Mesenchymal stem cell (in vitro differentiated cells and primary cell): ENCODE results near the gene ADARB2.

Source experiments
- DNase-seq: peaks from one replicate; pipeline ENCODE4 v3.0.0-alpha.2; 2013
- H2AFZ ChIP-seq: one replicate; pipeline ENCODE4 v1.6.1; 2013; ENCODE audit warnings: low read depth, mild to moderate bottlenecking, control low read depth, inconsistent platforms, low read length, moderate library complexity
- H2AK5ac ChIP-seq: 2 replicates; pipeline ENCODE4 v1.6.1; 2013; ENCODE audit warnings: low read length, moderate library complexity, mild to moderate bottlenecking, inconsistent platforms; ENCODE audit not compliant: severe bottlenecking
- H2BK120ac ChIP-seq: one replicate; pipeline ENCODE4 v1.6.1; 2013; ENCODE audit warnings: low read depth, mild to moderate bottlenecking, inconsistent platforms, low read length, moderate library complexity
- H2BK12ac ChIP-seq, 2 experiments: one replicate each; pipeline ENCODE4 v1.6.1; 2013; ENCODE audit warnings: inconsistent platforms in 2 of 2, low read length in 2 of 2, mild to moderate bottlenecking in 2 of 2, moderate library complexity in 2 of 2, control low read depth in 1 of 2
- H2BK15ac ChIP-seq: one replicate; pipeline ENCODE4 v1.6.1; 2013; ENCODE audit warnings: mild to moderate bottlenecking, low read depth, inconsistent platforms; ENCODE audit not compliant: poor library complexity, severe bottlenecking
- H2BK5ac ChIP-seq: 2 replicates; pipeline ENCODE4 v1.6.1; 2013; ENCODE audit warnings: low read depth, mild to moderate bottlenecking, low read length, control low read depth, inconsistent platforms; ENCODE audit not compliant: poor library complexity, severe bottlenecking
- H3K14ac ChIP-seq, 2 experiments: one replicate each; pipeline ENCODE4 v1.6.1; 2013; ENCODE audit warnings: inconsistent platforms in 2 of 2, low read length in 2 of 2, control low read depth in 1 of 2, mild to moderate bottlenecking in 1 of 2, moderate library complexity in 1 of 2
- H3K18ac ChIP-seq, 2 experiments: one replicate each; pipeline ENCODE4 v1.6.1; 2013; ENCODE audit warnings: inconsistent platforms in 2 of 2, low read length in 2 of 2, control low read depth in 1 of 2, low read depth in 1 of 2, mild to moderate bottlenecking in 1 of 2
- H3K23ac ChIP-seq, 2 experiments: one replicate each; pipeline ENCODE4 v1.6.1; 2013; ENCODE audit warnings: inconsistent platforms in 2 of 2, low read length in 2 of 2, mild to moderate bottlenecking in 2 of 2, moderate library complexity in 2 of 2, control low read depth in 1 of 2
- H3K27ac ChIP-seq: 2 replicates; pipeline ENCODE4 v1.5.1; 2013; ENCODE audit warnings: mild to moderate bottlenecking, moderate library complexity, low read length, control low read depth, inconsistent platforms; ENCODE audit not compliant: poor library complexity, severe bottlenecking
- H3K27me3 ChIP-seq, 2 experiments: 2 replicates each; pipeline versions ENCODE4 v1.6.1 to v1.7.0; 2013; ENCODE audit warnings: low read length in 2 of 2, mild to moderate bottlenecking in 2 of 2, moderate library complexity in 2 of 2, control low read depth in 1 of 2, inconsistent platforms in 1 of 2; ENCODE audit not compliant: control insufficient read depth in 1 of 2, insufficient read depth in 1 of 2
- H3K36me3 ChIP-seq, 2 experiments: 2 replicates each; pipeline versions ENCODE4 v1.6.1 to v1.7.0; 2013; ENCODE audit warnings: low read length in 2 of 2, control low read depth in 1 of 2, inconsistent platforms in 1 of 2, low read depth in 1 of 2, mild to moderate bottlenecking in 1 of 2; ENCODE audit not compliant: insufficient read depth in 2 of 2, control insufficient read depth in 1 of 2
- H3K4ac ChIP-seq, 2 experiments: one replicate each; pipeline ENCODE4 v1.6.1; 2013; ENCODE audit warnings: inconsistent platforms in 2 of 2, low read length in 2 of 2, mild to moderate bottlenecking in 2 of 2, moderate library complexity in 2 of 2, control low read depth in 1 of 2, low read depth in 1 of 2
- H3K4me1 ChIP-seq: 2 replicates; pipeline ENCODE4 v1.6.1; 2013; ENCODE audit warnings: low read depth, low read length, control low read depth; ENCODE audit not compliant: control insufficient read depth, insufficient read depth
- H3K4me2 ChIP-seq: 2 replicates; pipeline ENCODE4 v1.6.1; 2013; ENCODE audit warnings: low read length, mild to moderate bottlenecking, inconsistent platforms; ENCODE audit not compliant: poor library complexity, severe bottlenecking
- H3K4me3 ChIP-seq, 2 experiments: 2 replicates each; pipeline versions ENCODE4 v1.5.1 to v1.7.0; 2013; ENCODE audit warnings: low read length in 2 of 2, mild to moderate bottlenecking in 2 of 2, control low read depth in 1 of 2, low read depth in 1 of 2; ENCODE audit not compliant: insufficient read depth in 1 of 2
- H3K79me1 ChIP-seq: replicated peaks from 2 replicates; pipeline ENCODE4 v1.6.1; 2013; ENCODE audit warnings: mild to moderate bottlenecking, control low read depth, low read length, inconsistent platforms; ENCODE audit not compliant: poor library complexity, severe bottlenecking
- H3K9ac ChIP-seq: 2 replicates; pipeline ENCODE4 v1.7.0; 2013; ENCODE audit warnings: mild to moderate bottlenecking, low read length, moderate library complexity
- H3K9me3 ChIP-seq: 2 replicates; pipeline ENCODE4 v1.7.0; 2013; ENCODE audit warnings: mild to moderate bottlenecking, low read length; ENCODE audit not compliant: control insufficient read depth
- H4K8ac ChIP-seq: one replicate; pipeline ENCODE4 v1.6.1; 2013; ENCODE audit warnings: inconsistent platforms, mild to moderate bottlenecking, low read length, moderate library complexity
- H4K91ac ChIP-seq: one replicate; pipeline ENCODE4 v1.6.1; 2013; ENCODE audit warnings: mild to moderate bottlenecking, low read length, inconsistent platforms
- WGBS: methylation state at CpG from one replicate; pipeline ENCODE4 v1.1.7; 2013; ENCODE audit warnings: mixed read lengths; 5-methylcytosine and 5-hydroxymethylcytosine counted together

Gene ADARB2

DNA sequence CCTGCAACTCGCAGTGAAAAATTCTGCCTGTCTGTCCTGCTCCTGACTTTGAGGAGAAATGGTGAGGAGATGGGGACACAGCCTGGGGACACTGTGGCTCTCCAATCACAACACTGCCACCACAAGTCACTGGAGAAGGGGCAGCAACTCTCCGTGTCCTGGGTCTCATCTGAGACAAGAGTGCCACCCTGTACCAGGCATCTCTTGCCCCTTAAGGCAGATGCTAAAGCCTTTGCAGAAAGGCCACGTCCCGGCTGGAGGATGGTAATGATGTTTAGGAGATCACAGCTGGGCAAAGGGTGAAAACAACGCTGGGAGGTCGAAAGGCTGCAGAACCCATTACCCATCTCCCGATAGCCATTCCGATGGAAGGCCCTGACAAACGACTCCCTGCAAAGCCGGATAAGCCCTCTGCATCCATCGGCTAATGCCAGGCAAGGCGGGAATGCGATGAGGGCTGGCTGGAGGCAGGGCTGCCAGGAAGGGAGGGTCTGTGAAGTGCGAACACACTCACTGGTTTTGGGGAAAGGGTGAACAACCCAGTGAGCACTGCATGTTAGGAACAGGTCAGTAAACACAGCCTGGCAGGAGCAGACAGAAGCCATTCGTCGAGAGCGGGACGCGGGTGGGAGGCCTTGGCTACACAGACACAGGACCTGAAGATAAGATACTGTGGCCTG is 190.8 kb downstream of the ADARB2 start:
- Histone ChIP-seq H3K4ac (no peak overlapping the region), H2BK12ac (no peak overlapping the region), H2AFZ (no peak overlapping the region), H3K4me1 (no peaks in the 10 kb centered on the region), H3K4me2 (no peak overlapping the region), H2BK5ac (no peak overlapping the region), H3K9ac (no peak overlapping the region), H2AK5ac (no peak overlapping the region), H3K23ac (no peak overlapping the region), H3K4me3 (no peak overlapping the region), H3K14ac (no peak overlapping the region), H3K18ac (no peak overlapping the region), H3K9me3 (peaks cover 3% of the 10 kb centered on the region), H4K8ac (no peak overlapping the region), H2BK15ac (no peak overlapping the region), H3K27me3 (no peaks in the 10 kb centered on the region), H3K79me1 (no peaks in the 10 kb centered on the region), H4K91ac (no peak overlapping the region), H3K36me3 (no peaks in the 10 kb centered on the region), H2BK120ac (no peak overlapping the region), H3K27ac (no peak overlapping the region)
- 71% methylated on average over 19 of the region's 19 CpGs for WGBS
- no peak for DNase-seq

DNA sequence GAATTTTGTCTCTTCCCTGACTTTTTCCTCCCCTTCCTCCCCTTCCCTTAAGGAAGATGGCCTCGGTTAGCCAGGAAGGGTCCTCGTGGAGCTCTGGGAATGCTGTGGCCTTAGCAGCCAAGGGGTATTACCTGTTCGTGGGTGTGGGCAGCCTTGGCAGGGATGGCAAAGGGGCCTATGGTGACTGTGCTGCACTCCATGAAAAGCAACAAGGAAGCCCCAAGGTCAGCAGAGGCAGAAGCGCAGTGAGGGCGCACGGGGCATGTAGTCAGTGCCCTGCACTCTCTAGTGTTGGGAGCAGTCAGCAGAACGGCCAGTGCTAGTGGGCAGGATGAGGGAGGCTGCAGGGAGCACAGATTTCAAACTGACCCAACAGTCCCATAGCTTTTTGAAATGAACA is 191.8 kb downstream of the ADARB2 start:
- Histone ChIP-seq H2AK5ac (no peak overlapping the region), H3K14ac (no peak overlapping the region), H3K9ac (no peak overlapping the region), H2BK5ac (no peak overlapping the region), H3K18ac (no peak overlapping the region), H4K91ac (no peak overlapping the region), H2BK120ac (no peak overlapping the region), H2AFZ (no peak overlapping the region), H3K9me3 (peaks cover 3% of the 10 kb centered on the region), H3K4me1 (no peaks in the 10 kb centered on the region), H3K4me2 (no peak overlapping the region), H2BK15ac (no peak overlapping the region), H4K8ac (no peak overlapping the region), H3K79me1 (no peaks in the 10 kb centered on the region), H3K4ac (no peak overlapping the region), H3K27ac (no peak overlapping the region), H3K27me3 (no peaks in the 10 kb centered on the region), H3K4me3 (no peak overlapping the region), H3K36me3 (no peaks in the 10 kb centered on the region), H3K23ac (no peak overlapping the region), H2BK12ac (no peak overlapping the region)
- no peak for DNase-seq
- WGBS: 62% methylated on average over 7 of the region's 7 CpGs

DNA sequence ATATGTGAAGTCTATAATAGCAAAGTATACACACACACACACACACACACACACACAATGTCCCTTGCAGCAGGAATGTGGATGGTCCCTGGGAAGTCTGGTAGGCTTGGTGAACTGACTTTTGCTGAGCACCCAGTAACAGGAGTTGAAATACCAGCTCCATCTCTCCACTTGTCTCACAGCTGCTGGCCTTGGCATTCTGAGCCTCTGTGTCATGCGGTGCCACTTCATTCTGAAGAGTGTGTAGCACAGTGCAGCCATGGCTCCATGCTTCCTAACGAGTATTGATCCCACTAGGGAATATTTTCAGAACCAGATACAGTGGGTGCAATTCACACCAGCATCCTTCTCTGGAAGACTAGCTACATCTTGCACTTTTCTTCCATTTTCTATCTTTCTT is 192.4 kb downstream of the ADARB2 start:
- Histone ChIP-seq H2AK5ac (no peak overlapping the region), H4K91ac (no peak overlapping the region), H3K23ac (no peak overlapping the region), H3K4me3 (no peak overlapping the region), H3K27ac (no peak overlapping the region), H2BK15ac (no peak overlapping the region), H3K18ac (no peak overlapping the region), H2BK120ac (no peak overlapping the region), H3K27me3 (no peaks in the 10 kb centered on the region), H3K79me1 (no peaks in the 10 kb centered on the region), H3K4me1 (no peaks in the 10 kb centered on the region), H2BK12ac (no peak overlapping the region), H4K8ac (no peak overlapping the region), H3K36me3 (no peaks in the 10 kb centered on the region), H2BK5ac (no peak overlapping the region), H3K4ac (no peak overlapping the region), H3K4me2 (no peak overlapping the region), H3K14ac (no peak overlapping the region), H2AFZ (no peak overlapping the region), H3K9ac (no peak overlapping the region), H3K9me3 (peaks cover 3% of the 10 kb centered on the region)
- no peak for DNase-seq
- whole genome bisulfite sequencing: 55% methylated on average over 2 of the region's 2 CpGs

DNA sequence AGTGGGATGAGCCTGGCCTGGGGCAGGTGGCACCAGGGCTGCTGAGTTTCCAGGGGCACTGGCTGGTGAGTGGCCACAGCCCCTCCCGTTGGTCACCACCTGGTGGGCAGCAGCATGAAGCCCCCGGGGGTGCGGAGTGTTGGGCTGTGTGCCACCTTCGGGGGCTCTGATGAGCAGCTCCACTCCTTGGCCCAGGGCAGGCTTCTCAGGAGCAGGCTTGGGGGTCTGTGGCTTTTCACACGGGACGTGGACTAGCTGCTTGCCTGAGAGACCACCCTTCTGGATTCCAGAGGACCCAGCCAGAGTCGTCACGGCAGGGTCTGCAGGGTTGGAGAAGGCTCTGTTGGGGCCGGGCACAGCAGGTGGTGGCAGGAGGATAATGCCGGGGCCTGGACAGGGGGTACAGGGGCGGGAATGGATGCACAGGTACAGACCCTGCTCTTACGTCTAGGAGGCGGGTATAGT is 193.1 kb downstream of the ADARB2 start:
- 79% methylated on average over 10 of the region's 13 CpGs for WGBS
- H3K27me3 ChIP-seq: no peaks in the 10 kb centered on the region
- H3K18ac ChIP-seq: no peak overlapping the region

More for the DNA sequence above, 193.1 kb downstream of the ADARB2 start:
- H4K91ac ChIP-seq: no peak overlapping the region
- no peak overlapping the region for H2BK15ac ChIP-seq
- no peak overlapping the region for H3K4me3 ChIP-seq
- H3K4me1 ChIP-seq: no peaks in the 10 kb centered on the region
- H3K9ac ChIP-seq: no peak overlapping the region
- H3K36me3 ChIP-seq: no peaks in the 10 kb centered on the region
- no peak overlapping the region for H2BK12ac ChIP-seq
- no peak overlapping the region for H3K23ac ChIP-seq
- H2AFZ ChIP-seq: no peak overlapping the region
- H3K9me3 ChIP-seq: peaks cover 3% of the 10 kb centered on the region
- no peak overlapping the region for H3K4ac ChIP-seq
- H4K8ac ChIP-seq: no peak overlapping the region
- no peak overlapping the region for H3K14ac ChIP-seq
- no peak for DNase-seq
- H2BK5ac ChIP-seq: no peak overlapping the region
- H2AK5ac ChIP-seq: no peak overlapping the region
- no peak overlapping the region for H3K27ac ChIP-seq
- no peak overlapping the region for H3K4me2 ChIP-seq
- no peak overlapping the region for H2BK120ac ChIP-seq
- no peaks in the 10 kb centered on the region for H3K79me1 ChIP-seq
